ENCODE measurements around the gene ZNF716.
"Not testable (repeated sequence)": the region's sequence is repeated elsewhere in the genome, so short reads cannot be mapped to it uniquely, and the experiment has no call there.

GRCh38 chr7:57485022-57485421, 35.0 kb downstream of the ZNF716 start:
- TF ChIP-seq IRF2 (CRISPR knock-in tag; IDR thresholded peaks at IDR 0.05); POLR2AphosphoS5 (IDR thresholded peaks at IDR 0.05; ENCODE audit: low read depth, low read length); KLF9 (CRISPR knock-in tag; IDR thresholded peaks at IDR 0.05; ENCODE audit: low read depth); ZNF3 (CRISPR knock-in tag; IDR thresholded peaks at IDR 0.05): not testable (repeated sequence)
